Uterus (tissue), 2 donors: ENCODE data around the gene TNFRSF11A.

Source experiments
- POLR2A ChIP-seq, 2 donors: fragments of 450-650 bp; IDR thresholded peaks; one replicate each; pipeline ENCODE4 v1.6.1; 2016; ENCODE audit warnings: antibody characterized with exemption in 2 of 2, mild to moderate bottlenecking in 1 of 2, moderate library complexity in 1 of 2
- TF ChIP-seq, protein P1 (sequence below), 4 experiments: fragments of 200-600 bp in 2 of 4; fragments of 450-650 bp in 2 of 4; sonication (generic) in 2 of 4; IDR thresholded peaks; one replicate each; pipeline ENCODE4 v1.5.1; 2016 to 2019; ENCODE audit warnings: antibody characterized with exemption in 4 of 4, mild to moderate bottlenecking in 2 of 4, moderate library complexity in 1 of 4

DNA sequence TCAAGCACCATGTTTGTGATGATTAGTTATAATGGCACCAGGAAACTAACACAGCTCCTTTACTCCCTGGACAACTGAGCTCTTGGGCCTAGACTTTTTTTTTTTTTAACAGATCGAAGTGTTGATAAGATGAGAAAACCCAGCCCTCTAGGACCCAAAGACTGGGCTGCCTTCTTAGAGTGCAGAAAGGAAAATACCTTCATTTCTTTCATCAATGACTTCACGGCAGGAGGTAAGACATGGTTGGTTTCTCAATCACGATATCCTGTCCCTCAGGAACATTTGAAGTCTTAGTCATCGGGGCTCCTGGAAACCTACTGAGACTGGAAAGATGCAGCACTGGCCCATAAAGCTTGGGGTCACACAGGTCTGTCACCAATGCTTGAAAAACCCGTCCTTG, 84.7 kb downstream of the TNFRSF11A start:
- TF ChIP-seq, protein P1, sequence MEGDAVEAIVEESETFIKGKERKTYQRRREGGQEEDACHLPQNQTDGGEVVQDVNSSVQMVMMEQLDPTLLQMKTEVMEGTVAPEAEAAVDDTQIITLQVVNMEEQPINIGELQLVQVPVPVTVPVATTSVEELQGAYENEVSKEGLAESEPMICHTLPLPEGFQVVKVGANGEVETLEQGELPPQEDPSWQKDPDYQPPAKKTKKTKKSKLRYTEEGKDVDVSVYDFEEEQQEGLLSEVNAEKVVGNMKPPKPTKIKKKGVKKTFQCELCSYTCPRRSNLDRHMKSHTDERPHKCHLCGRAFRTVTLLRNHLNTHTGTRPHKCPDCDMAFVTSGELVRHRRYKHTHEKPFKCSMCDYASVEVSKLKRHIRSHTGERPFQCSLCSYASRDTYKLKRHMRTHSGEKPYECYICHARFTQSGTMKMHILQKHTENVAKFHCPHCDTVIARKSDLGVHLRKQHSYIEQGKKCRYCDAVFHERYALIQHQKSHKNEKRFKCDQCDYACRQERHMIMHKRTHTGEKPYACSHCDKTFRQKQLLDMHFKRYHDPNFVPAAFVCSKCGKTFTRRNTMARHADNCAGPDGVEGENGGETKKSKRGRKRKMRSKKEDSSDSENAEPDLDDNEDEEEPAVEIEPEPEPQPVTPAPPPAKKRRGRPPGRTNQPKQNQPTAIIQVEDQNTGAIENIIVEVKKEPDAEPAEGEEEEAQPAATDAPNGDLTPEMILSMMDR (IDR thresholded peaks at IDR 0.05) = no peak
- no peak for TF ChIP-seq POLR2A (IDR thresholded peaks at IDR 0.05)
